Activated CD8-positive, alpha-beta T cell treated with anti-CD3 and anti-CD28 coated beads, Interleukin-2, amount 10 ng/mL, durations not matched to agents 7 days and 5 days (primary cell): ENCODE data around the gene TTLL3. TPM values are rescaled to one million over a fixed set of nuclear protein-coding genes. Genes with fewer than 3 reads are reported as not detected.

Source experiments
- ATAC-seq: fragments of 150-1000 bp; cut with Tn5 transposase; one replicate; pipeline ENCODE4 v1.10.0; 2021; ENCODE audit warnings: moderate library complexity
- CTCF ChIA-PET: fragments of 350-600 bp; sonication (Branson Sonifier 250); formaldehyde crosslinking; loops from one replicate; lab custom pipeline; 2021; ENCODE audit warnings: antibody characterized with exemption; lab: Charles Lee
- POLR2A ChIA-PET: fragments of 350-600 bp; sonication (Branson Sonifier 250); formaldehyde crosslinking; loops from one replicate; lab custom pipeline; 2021; ENCODE audit warnings: antibody characterized with exemption; lab: Charles Lee
- DNase-seq: peaks from one replicate; pipeline ENCODE4 v3.0.0-alpha.2; 2020
- H3K27ac Mint-ChIP-seq: one replicate; pipeline ENCODE4 v1.8.0; 2021; ENCODE audit warnings: mild to moderate bottlenecking, mixed read lengths
- H3K27me3 Mint-ChIP-seq: one replicate; pipeline ENCODE4 v1.8.0; 2021; ENCODE audit warnings: low read depth, mixed read lengths
- H3K36me3 Mint-ChIP-seq: one replicate; pipeline ENCODE4 v1.8.0; 2021; ENCODE audit warnings: low read depth, mixed read lengths
- H3K4me1 Mint-ChIP-seq: one replicate; pipeline ENCODE4 v1.8.0; 2021; ENCODE audit warnings: low read depth, mixed read lengths
- H3K4me3 Mint-ChIP-seq: one replicate; pipeline ENCODE4 v1.8.0; 2021; ENCODE audit warnings: mild to moderate bottlenecking, mixed read lengths
- H3K9me3 Mint-ChIP-seq: one replicate; pipeline ENCODE4 v1.8.0; 2022; ENCODE audit warnings: mixed read lengths; ENCODE audit not compliant: insufficient read depth
- total RNA-seq, 2 experiments: library from RNA; stranded (reverse); gene quantifications; one replicate each; pipeline ENCODE4 v1.2.3, GENCODE V29; 2021

TTLL3 gene
- total RNA-seq, 2 experiments from 2014 or later, result 53.7 to 55.2 TPM

- POLR2A ChIA-PET, result interaction anchor here (3.3 kb wide), 1 partner anchor 10 kb away, joined by 38 read pairs; the partner anchor contains the start of genes ARPC4 and TADA3
- Mint-ChIP-seq H3K27me3 (no peaks in the 10 kb centered on the region), H3K9me3 (no peaks in the 10 kb centered on the region), H3K36me3 (peaks cover 64% of the 10 kb centered on the region), H3K27ac (peak overlapping the region; percentile 35), H3K4me1 (peaks cover 67% of the 10 kb centered on the region), H3K4me3 (no peak overlapping the region)
- ATAC-seq (no peak), DNase-seq (no peak)
- CTCF ChIA-PET, result interaction anchor here (0.6 to 2.0 kb wide), 11 partner anchors 9 to 243 kb away, joined by 3 to 8 read pairs (median 4); partner anchors contain the start of genes ARPC4, BRPF1, CRELD1 and OGG1
Observed at GRCh38 chr3:9781978-9782603, 28.0 kb upstream of the TTLL3 start.

DNA sequence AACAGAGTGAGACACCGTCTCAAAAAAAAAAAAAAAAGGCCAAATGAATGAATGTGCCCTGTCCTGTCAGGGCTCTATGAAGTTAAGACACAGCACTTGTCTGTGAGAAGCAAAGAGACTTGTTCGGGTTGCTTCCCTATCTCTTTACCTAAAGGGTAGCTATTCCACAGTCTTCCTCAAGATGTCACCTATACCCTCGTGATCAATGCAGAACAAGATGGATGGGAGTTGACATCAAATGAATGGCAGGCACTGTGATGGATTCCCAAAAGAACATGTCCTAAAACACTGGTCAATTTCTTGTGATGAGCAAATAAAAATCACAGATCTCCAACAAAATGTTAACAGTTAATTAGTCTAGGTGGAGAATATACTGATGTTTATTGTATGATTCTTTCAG lies 27.3 kb upstream of the TTLL3 start:
- POLR2A ChIA-PET, result interaction anchor here (3.3 kb wide), 1 partner anchor 9 kb away, joined by 38 read pairs; the partner anchor contains the start of genes ARPC4 and TADA3
- Mint-ChIP-seq H3K4me1 (peaks cover 67% of the 10 kb centered on the region), H3K27ac (no peak overlapping the region), H3K36me3 (peaks cover 69% of the 10 kb centered on the region), H3K4me3 (no peak overlapping the region), H3K27me3 (no peaks in the 10 kb centered on the region), H3K9me3 (no peaks in the 10 kb centered on the region)
- CTCF ChIA-PET, result interaction anchor here (0.6 to 2.0 kb wide), 8 partner anchors 10 to 243 kb away, joined by 3 to 8 read pairs (median 4); partner anchors contain the start of genes ARPC4, BRPF1, CRELD1 and TADA3
- DNase-seq (no peak), ATAC-seq (no peak)

DNA sequence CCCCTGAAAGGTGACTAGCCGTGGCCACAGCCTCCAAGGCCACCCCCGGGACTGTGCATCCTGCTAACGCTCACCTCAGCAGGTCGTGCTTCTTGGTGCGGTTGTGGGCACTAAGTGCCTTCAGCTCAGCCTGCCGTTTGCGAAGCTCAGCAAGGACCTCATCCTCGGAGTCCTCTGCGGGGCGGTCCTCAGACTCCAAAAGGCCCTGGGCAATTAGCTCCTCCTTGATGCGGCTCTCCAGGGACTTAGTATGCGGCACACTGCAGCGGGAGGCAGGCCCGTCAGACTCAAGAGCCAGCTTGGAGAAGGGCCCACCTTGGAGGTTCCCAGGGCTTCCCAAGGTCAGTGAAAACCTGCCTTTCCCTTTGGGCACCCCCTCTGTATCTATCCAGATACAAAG lies 26.1 kb upstream of the TTLL3 start:
- no peak overlapping the region for H3K27ac Mint-ChIP-seq
- H3K36me3 Mint-ChIP-seq, result peaks cover 70% of the 10 kb centered on the region
- H3K27me3 Mint-ChIP-seq, result no peaks in the 10 kb centered on the region
- no peak overlapping the region for H3K4me3 Mint-ChIP-seq
- peaks cover 57% of the 10 kb centered on the region for H3K4me1 Mint-ChIP-seq
- DNase-seq (no peak), ATAC-seq (no peak)
- H3K9me3 Mint-ChIP-seq, result no peaks in the 10 kb centered on the region
- ChIA-PET CTCF (interaction anchor here (1.0 kb wide), 1 partner anchor 21 kb away, joined by 3 read pairs; no protein-coding TSS in a partner anchor), POLR2A (interaction anchor here (1.1 kb wide), 1 partner anchor 9 kb away, joined by 3 read pairs; the partner anchor contains the start of gene ARPC4)

- ATAC-seq (no peak), DNase-seq (no peak)
- no peak overlapping the region for H3K27ac Mint-ChIP-seq
- H3K36me3 Mint-ChIP-seq, result peaks cover 74% of the 10 kb centered on the region
- no peak overlapping the region for H3K4me3 Mint-ChIP-seq
- POLR2A ChIA-PET, result no interaction called here
- no peaks in the 10 kb centered on the region for H3K9me3 Mint-ChIP-seq
- CTCF ChIA-PET, result interaction anchor here (0.8 to 1.0 kb wide), 2 partner anchors 22 to 58 kb away, joined by 3 to 4 read pairs; no protein-coding TSS in a partner anchor
- H3K27me3 Mint-ChIP-seq, result no peaks in the 10 kb centered on the region
- H3K4me1 Mint-ChIP-seq, result peaks cover 51% of the 10 kb centered on the region
Observed at GRCh38 chr3:9784965-9785364, 25.1 kb upstream of the TTLL3 start.

GRCh38 chr3:9785602-9786001 lies 24.5 kb upstream of the TTLL3 start:
- Mint-ChIP-seq H3K27ac (peak overlapping the region; percentile 4), H3K9me3 (no peaks in the 10 kb centered on the region), H3K27me3 (no peaks in the 10 kb centered on the region), H3K4me1 (peaks cover 51% of the 10 kb centered on the region), H3K4me3 (no peak overlapping the region), H3K36me3 (peaks cover 74% of the 10 kb centered on the region)
- ChIA-PET POLR2A (interaction anchor here (1.0 kb wide), 1 partner anchor 8 kb away, joined by 3 read pairs; no protein-coding TSS in a partner anchor), CTCF (interaction anchor here (0.8 to 1.2 kb wide), 2 partner anchors 58 to 146 kb away, joined by 4 read pairs; no protein-coding TSS in a partner anchor)
- DNase-seq, result no peak
- ATAC-seq, result no peak

GRCh38 chr3:9786209-9786739 lies 23.8 kb upstream of the TTLL3 start:
- ChIA-PET POLR2A (interaction anchor here (1.0 kb wide), 1 partner anchor 7 kb away, joined by 3 read pairs; no protein-coding TSS in a partner anchor), CTCF (interaction anchor here (1.2 kb wide), 1 partner anchor 145 kb away, joined by 4 read pairs; no protein-coding TSS in a partner anchor)
- H3K27ac Mint-ChIP-seq, result no peak overlapping the region
- H3K4me1 Mint-ChIP-seq, result peaks cover 51% of the 10 kb centered on the region
- DNase-seq, result no peak
- peaks cover 76% of the 10 kb centered on the region for H3K36me3 Mint-ChIP-seq
- no peaks in the 10 kb centered on the region for H3K9me3 Mint-ChIP-seq
- H3K27me3 Mint-ChIP-seq, result no peaks in the 10 kb centered on the region
- no peak overlapping the region for H3K4me3 Mint-ChIP-seq
- no peak for ATAC-seq

DNA sequence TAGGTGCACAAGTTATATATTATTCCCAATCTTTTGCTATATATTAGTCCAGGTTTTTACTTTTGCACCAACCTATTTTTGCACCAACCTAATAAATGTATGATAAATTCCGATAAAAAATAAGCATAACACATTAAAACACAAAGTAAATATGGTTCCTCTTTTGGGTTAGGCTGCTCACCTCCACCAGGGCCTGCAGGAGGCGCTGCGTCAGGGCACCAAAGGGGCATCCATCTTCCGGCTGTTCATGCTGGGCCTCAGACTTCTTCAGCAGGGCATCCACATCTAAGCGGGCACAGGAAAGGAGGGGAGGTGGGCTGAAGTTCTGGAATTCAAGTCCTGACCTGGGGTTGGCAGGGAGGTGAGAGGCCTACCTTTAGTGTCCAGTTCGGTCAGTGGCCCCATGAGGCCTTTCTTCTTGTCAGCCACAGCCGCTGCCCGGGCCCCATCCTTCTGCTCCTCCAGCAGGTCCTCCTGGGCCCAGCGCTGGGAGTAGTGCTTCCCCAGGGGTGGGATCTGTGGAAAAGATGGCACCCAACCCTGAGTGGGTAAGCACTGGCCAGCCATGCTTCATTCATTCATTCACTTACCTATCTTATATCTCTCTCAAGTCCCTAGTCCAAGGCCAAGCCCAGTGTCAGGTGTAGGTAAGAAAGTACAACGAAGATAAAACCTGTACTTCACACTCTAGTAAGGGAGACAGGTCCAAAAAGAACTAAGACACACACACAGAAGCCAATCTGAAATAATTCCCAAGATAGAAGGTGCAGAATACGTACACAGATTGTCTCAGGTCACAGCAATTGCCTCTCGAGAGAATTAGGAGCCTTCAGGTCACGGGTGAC lies 23.0 kb upstream of the TTLL3 start:
- Mint-ChIP-seq H3K9me3 (no peaks in the 10 kb centered on the region), H3K4me3 (no peak overlapping the region), H3K36me3 (peaks cover 71% of the 10 kb centered on the region), H3K4me1 (peaks cover 52% of the 10 kb centered on the region), H3K27ac (peak overlapping the region; percentile 33), H3K27me3 (no peaks in the 10 kb centered on the region)
- ATAC-seq (no peak), DNase-seq (no peak)
- ChIA-PET CTCF (interaction anchor here (1.2 kb wide), 1 partner anchor 145 kb away, joined by 4 read pairs; no protein-coding TSS in a partner anchor), POLR2A (interaction anchor here (0.8 kb wide), 1 partner anchor 106 kb away, joined by 3 read pairs; no protein-coding TSS in a partner anchor)

DNA sequence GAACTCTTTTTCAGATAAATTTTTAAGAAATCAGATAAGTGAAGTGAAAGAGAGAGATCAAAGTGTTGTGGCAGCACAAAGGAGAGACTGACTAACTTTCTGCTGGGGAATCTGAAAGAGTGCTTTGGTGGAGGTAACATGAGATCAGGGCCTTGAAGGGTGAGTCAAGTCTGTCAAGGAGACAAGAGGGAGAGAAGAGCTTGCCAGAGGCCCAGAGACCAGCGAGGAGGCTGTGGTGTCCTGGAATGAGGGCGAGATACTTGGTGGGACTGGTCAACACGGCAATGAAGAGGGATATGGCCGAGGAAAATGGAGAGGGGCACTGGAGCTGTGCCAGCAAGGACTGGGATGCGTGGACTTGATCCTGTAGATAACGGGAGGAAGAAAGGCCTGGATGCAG lies 22.3 kb upstream of the TTLL3 start:
- ChIA-PET POLR2A (interaction anchor here (0.6 to 0.8 kb wide), 3 partner anchors 8 to 196 kb away, joined by 3 read pairs; no protein-coding TSS in a partner anchor), CTCF (no interaction called here)
- Mint-ChIP-seq H3K4me3 (no peak overlapping the region), H3K27me3 (no peaks in the 10 kb centered on the region), H3K36me3 (peaks cover 66% of the 10 kb centered on the region), H3K4me1 (peaks cover 47% of the 10 kb centered on the region), H3K9me3 (no peaks in the 10 kb centered on the region), H3K27ac (peak overlapping the region; percentile 33)
- no peak for DNase-seq
- no peak for ATAC-seq

- DNase-seq (no peak), ATAC-seq (no peak)
- no peaks in the 10 kb centered on the region for H3K9me3 Mint-ChIP-seq
- H3K4me1 Mint-ChIP-seq, result peaks cover 57% of the 10 kb centered on the region
- CTCF ChIA-PET, result interaction anchor here (1.2 to 1.4 kb wide), 2 partner anchors 9 to 10 kb away, joined by 3 to 5 read pairs; no protein-coding TSS in a partner anchor
- POLR2A ChIA-PET, result interaction anchor here (0.6 to 4.9 kb wide), 5 partner anchors 10 to 142 kb away, joined by 3 to 38 read pairs (median 3); partner anchors contain the start of genes CAMK1 and MTMR14
- H3K27ac Mint-ChIP-seq, result peak overlapping the region; percentile 100
- H3K36me3 Mint-ChIP-seq, result peaks cover 67% of the 10 kb centered on the region
- no peaks in the 10 kb centered on the region for H3K27me3 Mint-ChIP-seq
- H3K4me3 Mint-ChIP-seq, result peak overlapping the region; percentile 96
Observed at GRCh38 chr3:9791127-9791526, 18.9 kb upstream of the TTLL3 start.

GRCh38 chr3:9791790-9792404 lies 18.2 kb upstream of the TTLL3 start:
- Mint-ChIP-seq H3K27me3 (no peaks in the 10 kb centered on the region), H3K4me3 (peak overlapping the region; percentile 96), H3K9me3 (no peaks in the 10 kb centered on the region), H3K36me3 (peaks cover 64% of the 10 kb centered on the region), H3K27ac (peak overlapping the region; percentile 100), H3K4me1 (peaks cover 51% of the 10 kb centered on the region)
- POLR2A ChIA-PET, result interaction anchor here (0.6 to 4.9 kb wide), 17 partner anchors 11 to 396 kb away, joined by 3 to 38 read pairs (median 9); partner anchors contain the start of genes BRPF1, CAMK1, OGG1 and TTLL3
- CTCF ChIA-PET, result interaction anchor here (0.8 to 1.9 kb wide), 8 partner anchors 10 to 439 kb away, joined by 3 to 14 read pairs (median 4); no protein-coding TSS in a partner anchor
- no peak for ATAC-seq
- DNase-seq, result no peak
